GM19193 (cell line): ENCODE data around the gene TANGO6.

ENCODE experiments used
- POLR2A ChIP-seq: IDR thresholded peaks from 4 replicates; pipeline ENCODE4 v1.6.1; 2011; ENCODE audit not compliant: insufficient read depth, insufficient read length; ENCODE audit errors: extremely low read depth

TANGO6 gene

GRCh38 chr16:69133373-69133954, 290.1 kb downstream of the TANGO6 start:
- TF ChIP-seq POLR2A: no peak
